HUES6 (cell line): Measurements from ENCODE around the gene SLC8A1.

ENCODE experiments used
- H3K27ac ChIP-seq: 2 replicates; pipeline ENCODE4 v1.7.0; 2013; ENCODE audit warnings: low read depth, mild to moderate bottlenecking, low read length, inconsistent platforms
- H3K27me3 ChIP-seq: 2 replicates; pipeline ENCODE4 v1.6.1; 2013; ENCODE audit warnings: low read length; ENCODE audit not compliant: control insufficient read depth, insufficient read depth
- H3K36me3 ChIP-seq: 2 replicates; pipeline ENCODE4 v1.6.1; 2013; ENCODE audit warnings: low read length; ENCODE audit not compliant: control insufficient read depth, insufficient read depth
- H3K4me1 ChIP-seq: 2 replicates; pipeline ENCODE4 v1.6.1; 2013; ENCODE audit warnings: low read length; ENCODE audit not compliant: control insufficient read depth, insufficient read depth
- H3K4me3 ChIP-seq: 2 replicates; pipeline ENCODE4 v1.5.1; 2013; ENCODE audit warnings: low read depth, low read length
- H3K9ac ChIP-seq: one replicate; pipeline ENCODE4 v1.6.1; 2013; ENCODE audit warnings: mild to moderate bottlenecking, low read length
- H3K9me3 ChIP-seq: 2 replicates; pipeline ENCODE4 v1.6.1; 2013; ENCODE audit warnings: low read depth, low read length; ENCODE audit not compliant: control insufficient read depth, insufficient read depth

The SLC8A1 gene

DNA sequence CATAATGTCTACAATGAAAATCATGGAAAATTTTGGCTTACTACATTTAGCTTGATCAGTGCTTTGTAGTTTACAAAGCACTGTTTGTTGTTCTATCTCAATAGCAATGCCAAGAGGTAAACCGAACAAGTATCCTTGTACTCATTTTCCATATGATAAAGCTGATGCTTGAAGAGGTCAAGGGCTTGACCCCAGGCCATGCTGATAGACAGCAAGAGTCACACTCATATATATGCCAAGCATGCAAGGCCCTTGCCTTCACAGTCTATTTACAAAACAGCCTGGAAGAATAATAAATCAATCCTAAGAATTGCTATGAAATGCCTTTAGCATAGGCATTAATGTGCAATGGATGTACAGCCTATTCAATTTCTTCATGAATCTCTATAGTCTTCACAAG lies 71.8 kb downstream of the SLC8A1 start:
- no peak overlapping the region for H3K27ac ChIP-seq
- H3K9me3 ChIP-seq: peaks cover 15% of the 10 kb centered on the region
- no peak overlapping the region for H3K4me3 ChIP-seq
- no peaks in the 10 kb centered on the region for H3K27me3 ChIP-seq
- no peak overlapping the region for H3K9ac ChIP-seq
- H3K4me1 ChIP-seq: no peaks in the 10 kb centered on the region
- H3K36me3 ChIP-seq: no peaks in the 10 kb centered on the region

DNA sequence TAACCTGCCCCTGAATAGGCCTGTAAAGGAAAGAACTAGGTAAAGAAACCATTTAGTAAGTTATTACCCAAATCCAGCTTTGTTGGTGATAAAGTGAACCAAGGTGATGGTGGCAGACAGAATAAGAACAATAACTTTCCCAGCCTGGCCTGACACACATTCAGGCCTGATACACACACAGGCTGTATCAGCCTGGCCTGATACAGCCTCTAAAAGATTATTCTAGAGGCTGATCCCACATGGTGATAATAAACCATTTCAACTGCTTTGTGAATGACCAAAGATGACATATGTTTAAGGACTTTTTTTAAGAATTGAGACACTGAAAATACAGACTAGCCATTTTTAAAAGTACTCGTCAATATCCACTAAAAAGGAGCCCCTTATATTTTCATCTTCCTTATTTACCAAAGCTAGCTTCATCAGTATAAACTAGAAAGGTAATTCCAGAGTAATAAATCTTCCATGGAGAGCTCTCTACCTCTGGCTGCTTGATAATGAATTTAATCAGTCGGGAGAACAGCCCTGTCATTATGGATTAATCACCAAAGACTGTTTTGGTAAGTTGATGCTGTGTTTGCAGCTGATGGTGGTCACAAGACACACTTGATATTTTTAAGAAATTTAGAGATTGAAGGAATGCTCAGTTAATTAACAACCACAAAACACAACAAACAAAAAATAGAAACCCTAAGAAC lies 77.2 kb downstream of the SLC8A1 start:
- no peaks in the 10 kb centered on the region for H3K27me3 ChIP-seq
- no peak overlapping the region for H3K4me3 ChIP-seq
- H3K27ac ChIP-seq: no peak overlapping the region
- no peak overlapping the region for H3K9ac ChIP-seq
- no peaks in the 10 kb centered on the region for H3K9me3 ChIP-seq
- no peaks in the 10 kb centered on the region for H3K36me3 ChIP-seq
- H3K4me1 ChIP-seq: peaks cover 8% of the 10 kb centered on the region

DNA sequence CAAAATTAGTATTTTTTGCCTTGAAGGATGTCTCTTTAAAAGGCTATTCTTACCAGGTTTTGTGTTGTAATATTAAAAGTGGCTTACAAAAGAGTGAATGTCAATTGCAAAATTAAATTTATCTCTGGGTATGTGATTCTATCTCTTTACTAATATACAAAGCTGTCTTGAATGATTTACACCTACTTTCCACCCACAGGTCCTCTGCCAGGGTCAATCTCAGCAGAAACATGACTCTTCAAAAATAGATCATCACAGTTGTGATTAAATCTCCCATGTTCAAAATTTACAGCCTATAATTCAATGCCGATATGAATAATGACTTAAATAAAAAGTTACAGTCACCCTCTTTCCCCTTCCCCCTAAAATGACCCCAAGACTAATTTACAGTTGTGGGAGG lies 78.8 kb downstream of the SLC8A1 start:
- Histone ChIP-seq H3K27ac (no peak overlapping the region), H3K9ac (no peak overlapping the region)

DNA sequence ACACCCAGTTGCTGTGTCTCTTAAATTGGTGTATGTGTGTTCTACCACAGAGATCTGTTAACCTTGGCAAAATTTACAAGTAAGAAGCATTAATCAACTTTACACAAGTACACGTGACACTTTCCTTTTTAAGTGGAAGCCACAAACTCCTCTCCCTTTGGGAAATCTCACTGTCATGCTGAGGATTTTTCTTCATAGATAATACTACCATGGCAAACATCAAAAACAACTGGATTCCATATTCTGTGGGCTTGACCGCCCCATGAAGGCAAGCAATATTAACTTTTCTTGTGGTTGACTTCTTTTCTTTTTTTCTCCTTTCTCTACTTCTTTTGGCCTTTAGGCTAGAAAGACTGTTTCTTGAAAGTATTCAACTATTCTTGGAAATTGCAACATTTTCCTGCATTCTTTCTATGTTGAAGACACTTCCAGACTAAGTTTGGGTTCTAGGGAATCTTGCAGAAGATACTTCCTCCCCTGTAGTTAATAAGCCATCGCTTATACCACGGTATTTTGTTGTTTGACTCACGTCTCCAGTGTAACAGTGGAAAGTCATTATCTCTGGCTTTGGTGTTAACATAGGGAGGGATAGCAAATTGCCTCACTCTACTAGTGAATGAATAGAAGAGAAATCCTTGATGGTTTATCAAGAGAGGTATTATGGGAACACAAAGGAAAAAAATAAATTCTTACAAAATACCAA lies 79.5 kb downstream of the SLC8A1 start:
- Histone ChIP-seq H3K9ac (no peak overlapping the region), H3K4me1 (peaks cover 8% of the 10 kb centered on the region), H3K27me3 (no peaks in the 10 kb centered on the region), H3K27ac (no peak overlapping the region), H3K4me3 (no peak overlapping the region), H3K36me3 (no peaks in the 10 kb centered on the region), H3K9me3 (no peaks in the 10 kb centered on the region)

More for the DNA sequence above, 78.8 kb downstream of the SLC8A1 start:
- Histone ChIP-seq H3K9me3 (no peaks in the 10 kb centered on the region), H3K4me3 (no peak overlapping the region), H3K4me1 (peaks cover 8% of the 10 kb centered on the region), H3K36me3 (no peaks in the 10 kb centered on the region), H3K27me3 (no peaks in the 10 kb centered on the region)

DNA sequence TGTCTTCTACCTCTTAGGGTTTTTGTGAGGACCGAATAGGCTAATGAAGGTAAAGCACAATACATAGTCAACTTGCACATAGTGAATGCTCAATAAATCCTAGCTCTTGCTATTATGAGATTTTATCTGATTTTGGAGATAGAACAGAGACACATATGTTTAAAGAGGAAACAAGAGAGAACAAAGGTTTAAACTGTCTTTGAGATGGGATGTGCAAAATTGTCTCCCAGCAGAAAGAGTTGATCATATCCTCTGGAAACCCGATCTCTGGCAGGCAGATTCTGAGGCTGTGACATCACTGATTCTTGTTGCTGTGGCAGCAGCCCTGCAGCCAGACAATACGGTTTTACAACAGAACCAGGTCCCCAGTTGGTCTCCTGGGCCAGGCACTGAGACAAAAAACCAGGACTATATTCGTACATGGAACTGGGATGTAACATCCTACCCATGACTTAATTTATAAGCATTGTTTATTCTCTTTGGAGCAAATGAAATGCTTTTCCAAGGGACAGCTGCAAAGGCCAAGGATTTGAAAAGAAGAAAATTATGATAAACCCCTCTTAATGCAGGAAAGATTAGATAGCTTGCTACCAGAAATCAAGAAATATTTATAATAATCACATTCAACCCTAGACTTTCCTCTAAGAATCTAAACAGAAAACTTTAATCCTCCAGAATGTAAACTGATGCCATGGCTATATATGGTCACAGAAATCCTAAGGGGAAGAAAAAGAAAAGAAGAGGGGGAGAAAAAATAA lies 80.2 kb downstream of the SLC8A1 start:
- Histone ChIP-seq H3K4me1 (peaks cover 8% of the 10 kb centered on the region), H3K27me3 (no peaks in the 10 kb centered on the region), H3K9ac (no peak overlapping the region), H3K27ac (no peak overlapping the region), H3K9me3 (no peaks in the 10 kb centered on the region), H3K36me3 (no peaks in the 10 kb centered on the region), H3K4me3 (no peak overlapping the region)

DNA sequence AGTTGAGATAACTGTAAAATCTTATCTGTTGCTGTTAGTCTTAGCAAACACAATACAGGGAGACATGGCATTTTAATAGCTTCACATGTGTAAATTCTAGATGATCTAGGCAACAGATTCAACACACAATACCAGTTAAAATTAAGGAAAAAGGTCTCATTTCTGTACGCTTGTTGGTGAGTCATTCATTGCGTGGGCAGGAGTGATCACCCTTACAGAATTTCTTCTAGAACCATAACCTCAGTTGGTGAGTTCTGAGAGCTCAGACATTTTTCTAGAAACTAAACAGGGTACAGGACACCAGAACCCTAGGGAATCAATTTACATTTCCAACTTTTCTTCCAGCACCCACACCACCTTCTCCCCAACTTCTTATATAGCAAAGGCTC lies 81.9 kb downstream of the SLC8A1 start:
- Histone ChIP-seq H3K27ac (no peak overlapping the region), H3K36me3 (no peaks in the 10 kb centered on the region), H3K4me3 (no peak overlapping the region), H3K9me3 (no peaks in the 10 kb centered on the region), H3K27me3 (no peaks in the 10 kb centered on the region), H3K4me1 (peaks cover 8% of the 10 kb centered on the region), H3K9ac (no peak overlapping the region)

DNA sequence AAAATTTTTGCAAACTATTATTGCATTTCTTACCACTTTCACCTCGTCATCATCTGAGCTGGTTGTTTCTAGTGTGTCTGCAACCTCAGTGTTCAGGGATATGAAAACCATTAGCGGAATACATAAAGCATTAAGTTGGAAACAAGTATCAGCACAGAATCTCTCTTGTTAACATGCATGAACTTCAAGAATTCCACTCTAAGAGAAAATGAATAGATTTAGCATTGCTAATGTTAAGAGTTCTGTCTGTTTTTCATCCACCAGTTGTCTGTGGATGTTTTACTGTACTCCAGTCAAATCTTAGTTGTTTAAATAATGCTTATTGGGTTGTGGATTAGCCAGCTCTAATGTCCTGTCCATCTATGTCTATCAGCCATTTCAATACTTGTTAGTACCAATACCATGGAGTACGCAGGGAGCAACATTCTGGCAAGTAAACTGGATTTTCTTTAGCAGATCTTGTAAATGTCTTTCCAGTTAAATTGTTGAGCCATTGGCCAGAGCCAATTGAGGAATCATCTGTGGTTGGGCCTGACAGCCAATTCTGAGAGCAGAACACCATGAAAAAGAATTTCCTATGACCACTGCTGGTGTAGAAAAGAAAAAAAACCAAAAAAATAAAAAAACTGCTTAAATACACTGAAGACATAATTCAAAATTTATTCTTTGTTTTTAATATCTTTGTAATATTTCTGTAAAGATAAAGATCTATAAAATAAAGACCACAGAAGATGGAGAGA lies 82.5 kb downstream of the SLC8A1 start:
- Histone ChIP-seq H3K27me3 (no peaks in the 10 kb centered on the region), H3K27ac (no peak overlapping the region), H3K4me1 (peaks cover 8% of the 10 kb centered on the region), H3K9ac (no peak overlapping the region), H3K9me3 (no peaks in the 10 kb centered on the region), H3K4me3 (no peak overlapping the region), H3K36me3 (no peaks in the 10 kb centered on the region)

DNA sequence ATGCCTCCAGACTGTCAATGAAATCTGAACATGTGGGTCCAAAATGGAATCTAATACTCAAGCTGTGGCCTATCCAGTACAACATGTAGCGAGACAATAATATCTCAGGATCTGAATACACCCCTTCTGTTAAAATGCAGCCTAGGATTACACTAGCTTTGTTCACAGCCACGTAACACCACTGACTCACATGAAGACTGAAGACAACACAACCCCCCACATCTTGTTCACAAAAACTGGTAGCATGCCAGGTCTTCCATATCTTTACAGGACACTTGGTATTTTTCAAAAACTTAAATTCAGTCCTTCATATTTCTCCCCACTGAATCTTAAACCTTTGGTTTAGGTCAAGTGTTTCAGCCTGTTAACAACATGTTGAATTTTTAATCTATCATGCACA lies 84.2 kb downstream of the SLC8A1 start:
- Histone ChIP-seq H3K4me3 (no peak overlapping the region), H3K9ac (no peak overlapping the region), H3K36me3 (no peaks in the 10 kb centered on the region), H3K27me3 (no peaks in the 10 kb centered on the region), H3K4me1 (peaks cover 8% of the 10 kb centered on the region), H3K9me3 (no peaks in the 10 kb centered on the region), H3K27ac (no peak overlapping the region)

DNA sequence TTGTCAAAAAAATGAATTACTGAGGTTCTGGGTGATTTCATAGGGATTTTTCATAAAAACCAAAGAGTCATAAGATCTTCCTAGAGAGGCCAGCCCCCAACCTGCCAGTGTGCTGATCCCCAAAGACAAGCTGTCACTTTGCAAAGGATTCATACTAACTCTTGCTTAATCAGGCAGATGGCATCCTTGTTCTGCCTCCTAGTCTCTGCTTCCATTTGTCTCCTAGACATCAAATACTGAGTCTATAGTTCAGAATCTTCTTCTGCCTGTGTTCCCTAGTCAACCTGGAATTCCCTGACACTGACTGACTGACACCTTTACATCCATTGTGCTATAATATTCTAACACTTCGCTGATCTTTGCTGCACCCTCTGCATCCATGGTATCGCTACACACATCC lies 84.9 kb downstream of the SLC8A1 start:
- Histone ChIP-seq H3K4me3 (no peak overlapping the region), H3K4me1 (peaks cover 8% of the 10 kb centered on the region), H3K27me3 (no peaks in the 10 kb centered on the region), H3K9ac (no peak overlapping the region), H3K9me3 (no peaks in the 10 kb centered on the region), H3K27ac (no peak overlapping the region), H3K36me3 (no peaks in the 10 kb centered on the region)

DNA sequence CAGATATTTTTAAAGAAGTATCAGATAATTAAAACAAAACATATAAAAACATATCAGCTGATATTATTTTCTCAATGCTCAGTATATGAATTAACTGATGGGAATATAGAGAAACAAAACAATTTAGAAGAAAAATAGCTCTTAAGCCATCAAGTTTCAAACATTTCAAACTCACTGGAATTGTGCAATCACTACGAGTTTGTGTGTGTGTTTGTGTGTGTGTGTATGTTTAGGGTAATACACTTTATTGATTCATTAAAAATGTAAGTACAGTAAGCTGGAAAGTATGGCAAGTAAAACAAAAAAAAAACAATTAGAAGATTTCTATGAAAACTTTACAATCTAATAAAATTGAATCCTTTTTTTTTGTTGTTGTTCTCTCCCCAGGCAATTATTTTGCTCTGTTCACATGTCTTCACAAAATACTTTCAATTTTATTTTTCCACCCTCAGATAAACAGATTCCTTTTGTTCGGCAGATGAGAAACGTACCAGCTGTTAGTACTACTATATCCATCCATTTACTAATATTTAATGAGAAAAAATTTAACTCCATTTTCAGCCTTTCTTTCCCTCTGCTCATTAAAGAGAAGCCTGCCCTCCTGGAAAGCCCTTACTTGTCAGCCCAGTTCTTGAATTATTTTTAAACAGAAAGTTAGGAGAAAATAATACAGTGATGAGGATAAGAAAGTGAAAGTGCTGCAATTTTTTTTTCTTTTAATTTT lies 87.6 kb downstream of the SLC8A1 start:
- Histone ChIP-seq H3K27me3 (no peaks in the 10 kb centered on the region), H3K27ac (no peak overlapping the region), H3K9ac (no peak overlapping the region), H3K4me3 (no peak overlapping the region), H3K4me1 (no peaks in the 10 kb centered on the region), H3K36me3 (no peaks in the 10 kb centered on the region), H3K9me3 (no peaks in the 10 kb centered on the region)
